PC-9 (cell line): ENCODE results near the gene ZCCHC18. TPM values are rescaled to one million over a fixed set of nuclear protein-coding genes. Genes with fewer than 3 reads are reported as not detected.
A peak's percentile ranks its signal among the peaks of the same experiment; 100 is the strongest.

Experiments used
- BruUV-seq: library from RNA; stranded (reverse); fragments of 400-500 nt; replicated peaks from 2 replicates; lab custom pipeline; 2021; lab: Mats Ljungman, UMichigan
- CTCF ChIA-PET: fragments of 300-600 bp; sonication (Branson Sonifier 250); formaldehyde crosslinking; loops from one replicate; lab custom pipeline; 2022; ENCODE audit warnings: antibody characterized with exemption; lab: Charles Lee
- POLR2A ChIA-PET: fragments of 300-600 bp; sonication (Branson Sonifier 250); formaldehyde crosslinking; loops from one replicate; lab custom pipeline; 2022; ENCODE audit warnings: antibody characterized with exemption; ENCODE audit not compliant: unreplicated experiment; lab: Charles Lee
- DNase-seq, 2 experiments: peaks; one replicate each; pipeline versions ENCODE4 v3.0.0 to v3.0.0-alpha.2; 2015 to 2022; ENCODE audit warnings: mixed read lengths in 1 of 2
- H2AFZ ChIP-seq: fragments of 200-600 bp; sonication (generic); 2 replicates; pipeline ENCODE4 v1.8.1; 2017; ENCODE audit warnings: antibody characterized with exemption
- H3F3A ChIP-seq: fragments of 200-600 bp; sonication (generic); 2 replicates; pipeline ENCODE4 v1.8.1; 2017; ENCODE audit warnings: antibody characterized with exemption, mild to moderate bottlenecking, low read depth; ENCODE audit not compliant: insufficient read depth
- H3K27ac ChIP-seq: fragments of 200-600 bp; sonication (generic); 2 replicates; pipeline ENCODE4 v1.6.1; 2016; ENCODE audit warnings: mixed run types
- H3K27me3 ChIP-seq: fragments of 200-600 bp; sonication (generic); 2 replicates; pipeline ENCODE4 v1.6.1; 2016; ENCODE audit warnings: low read depth, mixed run types; ENCODE audit not compliant: insufficient read depth
- H3K36me3 ChIP-seq: fragments of 200-600 bp; sonication (generic); 2 replicates; pipeline ENCODE4 v1.6.1; 2016; ENCODE audit warnings: low read depth, mixed run types
- H3K4me1 ChIP-seq: fragments of 200-600 bp; sonication (generic); replicated peaks from 2 replicates; pipeline ENCODE4 v1.6.1; 2016; ENCODE audit warnings: mixed run types; ENCODE audit not compliant: insufficient read depth
- H3K4me2 ChIP-seq: fragments of 200-600 bp; sonication (generic); 2 replicates; pipeline ENCODE4 v1.6.1; 2017; ENCODE audit warnings: mixed run types
- H3K4me3 ChIP-seq: fragments of 200-600 bp; sonication (generic); 2 replicates; pipeline ENCODE4 v1.6.1; 2016; ENCODE audit warnings: mixed run types
- H3K79me2 ChIP-seq: fragments of 200-600 bp; sonication (generic); 2 replicates; pipeline ENCODE4 v1.6.1; 2017; ENCODE audit warnings: low read depth, mixed run types
- H3K9me2 ChIP-seq: fragments of 200-600 bp; sonication (generic); 2 replicates; pipeline ENCODE4 v1.8.1; 2017; ENCODE audit warnings: mild to moderate bottlenecking; ENCODE audit not compliant: insufficient read depth
- H3K9me3 ChIP-seq: fragments of 200-600 bp; sonication (generic); 2 replicates; pipeline ENCODE4 v1.8.1; 2016; ENCODE audit warnings: low read depth; ENCODE audit not compliant: insufficient read depth
- H4K20me1 ChIP-seq: fragments of 200-600 bp; sonication (generic); 2 replicates; pipeline ENCODE4 v1.8.1; 2017; ENCODE audit not compliant: insufficient read depth
- EZH2 ChIP-seq: fragments of 200-600 bp; sonication (generic); IDR thresholded peaks from 2 replicates; pipeline ENCODE4 v1.8.0; 2017; ENCODE audit warnings: antibody characterized with exemption, low read depth
- intact Hi-C: fragments of 100-400 bp; cut with micrococcal nuclease; formaldehyde crosslinking; loops from one replicate; pipeline ENCODE4 v1.10.0; 2022; ENCODE audit not compliant: unreplicated experiment
- total RNA-seq: library from RNA; stranded (reverse); gene quantifications from 2 replicates; pipeline ENCODE4 v1.2.3, GENCODE V29; 2021
- TF ChIP-seq, protein P1 (sequence below): fragments of 200-600 bp; sonication (generic); conservative IDR thresholded peaks from 2 replicates; pipeline ENCODE4 v1.6.1; 2017; ENCODE audit warnings: mixed run types, antibody characterized with exemption, mild to moderate bottlenecking, moderate library complexity

ZCCHC18 gene
- total RNA-seq, 1 experiment from 2014 or later = not detected

DNA sequence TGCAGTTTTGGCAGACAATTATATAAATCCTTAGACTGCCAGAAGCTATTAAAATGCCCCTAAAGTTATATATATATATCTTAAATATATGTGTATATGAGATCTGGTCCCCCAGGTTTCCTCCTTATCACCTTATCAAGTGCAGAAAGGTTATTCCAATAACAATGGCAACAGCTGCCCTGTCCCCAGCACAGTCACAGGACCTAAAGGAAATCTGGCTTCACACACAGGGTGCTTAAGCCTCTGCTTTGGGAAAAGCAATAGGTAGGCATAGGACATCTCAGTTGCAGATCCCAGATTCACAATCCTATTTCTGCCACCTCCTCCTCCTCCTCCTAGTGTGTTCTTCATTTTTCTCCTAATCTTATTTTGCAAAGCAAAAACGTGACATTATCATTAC is 38.7 kb downstream of the ZCCHC18 start:
- Histone ChIP-seq H3K36me3 (no peaks in the 10 kb centered on the region), H3K79me2 (peaks cover 11% of the 10 kb centered on the region), H3K27me3 (no peaks in the 10 kb centered on the region), H3K27ac (no peak overlapping the region), H3K4me2 (no peak overlapping the region), H2AFZ (no peak overlapping the region), H3F3A (no peaks in the 10 kb centered on the region), H3K4me3 (no peak overlapping the region), H3K9me2 (no peaks in the 10 kb centered on the region), H4K20me1 (no peaks in the 10 kb centered on the region), H3K9me3 (no peaks in the 10 kb centered on the region), H3K4me1 (no peaks in the 10 kb centered on the region)
- intact Hi-C loops = no loop called here
- BruUV-seq = no TSS peak
- POLR2A ChIA-PET = no interaction called here
- CTCF ChIA-PET = no interaction called here
- TF ChIP-seq EZH2 = no peak
- TF ChIP-seq, protein P1, sequence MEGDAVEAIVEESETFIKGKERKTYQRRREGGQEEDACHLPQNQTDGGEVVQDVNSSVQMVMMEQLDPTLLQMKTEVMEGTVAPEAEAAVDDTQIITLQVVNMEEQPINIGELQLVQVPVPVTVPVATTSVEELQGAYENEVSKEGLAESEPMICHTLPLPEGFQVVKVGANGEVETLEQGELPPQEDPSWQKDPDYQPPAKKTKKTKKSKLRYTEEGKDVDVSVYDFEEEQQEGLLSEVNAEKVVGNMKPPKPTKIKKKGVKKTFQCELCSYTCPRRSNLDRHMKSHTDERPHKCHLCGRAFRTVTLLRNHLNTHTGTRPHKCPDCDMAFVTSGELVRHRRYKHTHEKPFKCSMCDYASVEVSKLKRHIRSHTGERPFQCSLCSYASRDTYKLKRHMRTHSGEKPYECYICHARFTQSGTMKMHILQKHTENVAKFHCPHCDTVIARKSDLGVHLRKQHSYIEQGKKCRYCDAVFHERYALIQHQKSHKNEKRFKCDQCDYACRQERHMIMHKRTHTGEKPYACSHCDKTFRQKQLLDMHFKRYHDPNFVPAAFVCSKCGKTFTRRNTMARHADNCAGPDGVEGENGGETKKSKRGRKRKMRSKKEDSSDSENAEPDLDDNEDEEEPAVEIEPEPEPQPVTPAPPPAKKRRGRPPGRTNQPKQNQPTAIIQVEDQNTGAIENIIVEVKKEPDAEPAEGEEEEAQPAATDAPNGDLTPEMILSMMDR = no peak
- no peak for DNase-seq

DNA sequence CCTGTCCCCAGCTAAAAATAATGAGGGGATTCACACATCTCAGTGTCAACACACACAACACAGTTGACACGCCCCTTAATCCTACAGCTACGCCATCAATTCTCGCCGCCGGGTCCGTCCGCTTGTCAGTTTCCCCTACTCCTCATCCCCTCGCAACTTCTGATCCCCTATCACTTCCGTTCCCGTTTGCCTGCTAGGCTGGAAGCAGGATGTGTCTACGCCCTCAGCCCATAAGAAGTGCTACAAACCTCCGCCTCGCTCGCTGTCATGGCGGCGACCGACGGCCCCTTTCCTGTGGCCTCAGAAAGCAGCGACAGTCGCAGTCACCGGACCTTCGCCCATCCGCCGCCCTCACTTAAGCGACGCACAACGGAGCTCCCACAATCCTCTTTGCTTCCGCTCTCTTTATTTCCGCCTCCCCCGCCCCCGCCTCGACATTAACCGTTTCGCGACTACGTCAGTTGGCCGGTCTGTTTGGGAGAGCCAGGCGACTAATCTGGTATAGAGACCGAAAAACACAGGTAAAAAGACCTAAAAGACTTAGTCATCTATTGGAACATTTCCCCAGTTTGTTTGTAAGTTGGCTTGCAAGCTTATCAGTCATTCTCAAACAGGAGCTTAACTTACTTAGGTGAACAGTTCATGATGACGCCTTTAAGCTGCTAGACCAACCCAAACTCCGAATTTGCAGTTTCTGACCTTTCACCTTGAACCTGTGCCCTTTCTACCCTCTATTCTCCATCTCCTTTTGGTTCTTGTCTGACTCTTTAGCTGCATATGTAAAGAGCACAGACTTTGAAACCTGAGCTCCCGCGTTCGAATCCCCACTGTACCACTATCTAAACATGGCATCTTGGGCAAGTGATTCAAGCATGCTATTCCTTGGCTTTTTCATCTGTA is 44.6 kb downstream of the ZCCHC18 start, which contains the start of gene SLC25A53:
TSS of gene SLC25A53 (minus strand) at position 380 of the 900 bp plus-strand sequence. CDS start 51,752 bp downstream, outside the sequence.
- intact Hi-C loops = no loop called here
- peaks cover 23% of the 10 kb centered on the region for H3K79me2 ChIP-seq
- H3F3A ChIP-seq = no peaks in the 10 kb centered on the region
- H3K9me2 ChIP-seq = no peaks in the 10 kb centered on the region
- no peaks in the 10 kb centered on the region for H3K27me3 ChIP-seq
- H3K4me3 ChIP-seq = peak within 1 kb of the TSS; percentile 82
- 0 out of 2 replicates have a peak, but pooled peaks cover 4% of the 10 kb centered on the region for H3K4me1 ChIP-seq
- ChIA-PET POLR2A (interaction anchor here (0.5 to 0.7 kb wide), 5 partner anchors 8 to 780 kb away, joined by 3 to 17 read pairs (median 3); partner anchors contain the start of genes BEX3 and MORF4L2), CTCF (no interaction called here)
- no peak for TF ChIP-seq EZH2
- TF ChIP-seq, protein P1 = no peak
- peak; percentile 68 to 70 for DNase-seq
- no peaks in the 10 kb centered on the region for H3K9me3 ChIP-seq
- H3K4me2 ChIP-seq = peak within 1 kb of the TSS; percentile 94
- BruUV-seq = TSS peak; percentile 56
- H4K20me1 ChIP-seq = no peaks in the 10 kb centered on the region
- H3K27ac ChIP-seq = peak within 1 kb of the TSS; percentile 82
- peak within 1 kb of the TSS; percentile 86 for H2AFZ ChIP-seq
- no peaks in the 10 kb centered on the region for H3K36me3 ChIP-seq

Other genes with a start within 250 kb of the ZCCHC18 start
- gene TMSB15B, start 149.9 kb upstream of the ZCCHC18 start, total RNA-seq = not detected in 2 replicates
- not detected in 2 replicates for gene H2BW1, start 98.8 kb upstream of the ZCCHC18 start, total RNA-seq
- gene H2BW2, start 72.6 kb upstream of the ZCCHC18 start, total RNA-seq = not detected in 2 replicates
- gene TMSB15C, start 36.3 kb upstream of the ZCCHC18 start, total RNA-seq = not detected in 2 replicates
- gene SLC25A53, start 44.5 kb downstream of the ZCCHC18 start, total RNA-seq = 4.5 and 6.4 TPM in 2 replicates
- 28.5 and 35.7 TPM in 2 replicates for gene FAM199X, start 53.9 kb downstream of the ZCCHC18 start, total RNA-seq
- 1.6 and 1.9 TPM in 2 replicates for gene ESX1, start 142.4 kb downstream of the ZCCHC18 start, total RNA-seq